Endothelial cell (in vitro differentiated cells): Measurements from ENCODE around the gene KIAA1217. TPM values are rescaled to one million over a fixed set of nuclear protein-coding genes. Genes with fewer than 3 reads are reported as not detected.

Experiments used
- DNase-seq: peaks from one replicate; pipeline ENCODE4 v3.0.0; 2021; ENCODE audit warnings: low spot score
- H3K27ac Mint-ChIP-seq: one replicate; pipeline ENCODE4 v1.8.0; 2021; ENCODE audit warnings: mixed read lengths, inconsistent platforms; ENCODE audit not compliant: unreplicated experiment
- H3K27me3 Mint-ChIP-seq: one replicate; pipeline ENCODE4 v1.8.0; 2021; ENCODE audit warnings: mild to moderate bottlenecking, moderate library complexity, mixed read lengths, inconsistent platforms; ENCODE audit not compliant: unreplicated experiment
- H3K36me3 Mint-ChIP-seq: one replicate; pipeline ENCODE4 v1.8.0; 2021; ENCODE audit warnings: mild to moderate bottlenecking, low read depth, mixed read lengths, inconsistent platforms; ENCODE audit not compliant: unreplicated experiment
- H3K4me1 Mint-ChIP-seq: one replicate; pipeline ENCODE4 v1.8.0; 2021; ENCODE audit warnings: mild to moderate bottlenecking, mixed read lengths, inconsistent platforms; ENCODE audit not compliant: unreplicated experiment
- H3K4me3 Mint-ChIP-seq: one replicate; pipeline ENCODE4 v1.8.0; 2021; ENCODE audit warnings: mild to moderate bottlenecking, mixed read lengths, inconsistent platforms; ENCODE audit not compliant: unreplicated experiment
- H3K9me3 Mint-ChIP-seq: one replicate; pipeline ENCODE4 v1.8.0; 2021; ENCODE audit warnings: mixed read lengths, inconsistent platforms; ENCODE audit not compliant: unreplicated experiment
- total RNA-seq: library from RNA; stranded (reverse); fragmentation: NEBNext Ultra II Directional; extraction: Animal tissue kit (Norgen Biotek cat#: 25700); gene quantifications from one replicate; pipeline ENCODE4 v1.2.1, GENCODE V29; 2021; ENCODE audit not compliant: unreplicated experiment
- TF ChIP-seq, protein P1 (sequence below): fragments of 200-600 bp; sonication (generic); IDR thresholded peaks from one replicate; pipeline ENCODE4 v1.5.0; 2021; ENCODE audit warnings: antibody characterized with exemption; ENCODE audit not compliant: unreplicated experiment

The KIAA1217 gene
- total RNA-seq, 1 donor from 2014 or later, result 70.8 TPM

DNA sequence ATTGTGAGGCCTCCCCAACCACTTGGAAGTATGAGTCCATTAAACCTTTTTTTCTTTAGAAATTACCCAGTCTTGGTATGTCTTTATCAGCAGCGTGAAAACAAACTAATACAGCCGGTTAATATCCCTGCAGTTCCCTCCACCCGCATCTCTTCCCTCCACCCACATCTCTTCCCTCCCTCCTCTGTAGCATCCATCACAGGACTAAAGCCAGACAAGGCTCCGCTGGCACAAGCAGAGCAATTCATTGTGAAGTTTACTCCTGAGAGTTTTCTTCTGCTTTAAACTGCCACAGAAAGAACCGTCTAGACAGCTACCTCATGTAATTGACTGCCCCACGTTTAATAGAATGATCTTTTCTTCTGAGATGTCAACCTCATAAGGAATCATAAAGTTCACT is 131.5 kb downstream of the KIAA1217 start:
- no peak overlapping the region for H3K27ac Mint-ChIP-seq
- H3K27me3 Mint-ChIP-seq, result no peaks in the 10 kb centered on the region
- H3K4me1 Mint-ChIP-seq, result peaks cover 6% of the 10 kb centered on the region
- TF ChIP-seq, protein P1, sequence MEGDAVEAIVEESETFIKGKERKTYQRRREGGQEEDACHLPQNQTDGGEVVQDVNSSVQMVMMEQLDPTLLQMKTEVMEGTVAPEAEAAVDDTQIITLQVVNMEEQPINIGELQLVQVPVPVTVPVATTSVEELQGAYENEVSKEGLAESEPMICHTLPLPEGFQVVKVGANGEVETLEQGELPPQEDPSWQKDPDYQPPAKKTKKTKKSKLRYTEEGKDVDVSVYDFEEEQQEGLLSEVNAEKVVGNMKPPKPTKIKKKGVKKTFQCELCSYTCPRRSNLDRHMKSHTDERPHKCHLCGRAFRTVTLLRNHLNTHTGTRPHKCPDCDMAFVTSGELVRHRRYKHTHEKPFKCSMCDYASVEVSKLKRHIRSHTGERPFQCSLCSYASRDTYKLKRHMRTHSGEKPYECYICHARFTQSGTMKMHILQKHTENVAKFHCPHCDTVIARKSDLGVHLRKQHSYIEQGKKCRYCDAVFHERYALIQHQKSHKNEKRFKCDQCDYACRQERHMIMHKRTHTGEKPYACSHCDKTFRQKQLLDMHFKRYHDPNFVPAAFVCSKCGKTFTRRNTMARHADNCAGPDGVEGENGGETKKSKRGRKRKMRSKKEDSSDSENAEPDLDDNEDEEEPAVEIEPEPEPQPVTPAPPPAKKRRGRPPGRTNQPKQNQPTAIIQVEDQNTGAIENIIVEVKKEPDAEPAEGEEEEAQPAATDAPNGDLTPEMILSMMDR, result no peak
- no peak for DNase-seq
- H3K36me3 Mint-ChIP-seq, result peaks cover 15% of the 10 kb centered on the region
- H3K4me3 Mint-ChIP-seq, result no peak overlapping the region
- H3K9me3 Mint-ChIP-seq, result no peaks in the 10 kb centered on the region

DNA sequence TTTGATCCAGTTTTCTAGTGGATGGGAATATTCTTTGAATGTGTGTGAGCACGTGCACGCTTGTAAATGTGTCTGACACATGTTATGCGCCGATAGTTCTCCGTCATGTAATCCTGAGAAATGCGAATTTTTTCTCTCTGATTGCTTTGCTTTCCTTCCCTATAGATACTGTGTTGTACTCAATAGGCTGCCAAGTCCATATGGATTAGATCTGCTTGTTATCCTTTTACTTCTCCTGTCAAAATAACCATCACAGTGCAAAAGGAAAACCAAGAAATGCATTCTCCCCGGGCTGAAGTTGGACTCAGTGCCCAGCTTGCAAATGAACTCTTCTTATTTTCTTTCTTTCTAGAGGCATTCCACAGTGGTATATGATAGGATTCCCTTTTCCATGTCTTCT is 131.9 kb downstream of the KIAA1217 start:
- no peak overlapping the region for H3K27ac Mint-ChIP-seq
- H3K27me3 Mint-ChIP-seq, result no peaks in the 10 kb centered on the region
- DNase-seq, result no peak
- TF ChIP-seq, protein P1, result no peak
- H3K4me3 Mint-ChIP-seq, result no peak overlapping the region
- peaks cover 6% of the 10 kb centered on the region for H3K4me1 Mint-ChIP-seq
- H3K36me3 Mint-ChIP-seq, result peaks cover 15% of the 10 kb centered on the region
- no peaks in the 10 kb centered on the region for H3K9me3 Mint-ChIP-seq

DNA sequence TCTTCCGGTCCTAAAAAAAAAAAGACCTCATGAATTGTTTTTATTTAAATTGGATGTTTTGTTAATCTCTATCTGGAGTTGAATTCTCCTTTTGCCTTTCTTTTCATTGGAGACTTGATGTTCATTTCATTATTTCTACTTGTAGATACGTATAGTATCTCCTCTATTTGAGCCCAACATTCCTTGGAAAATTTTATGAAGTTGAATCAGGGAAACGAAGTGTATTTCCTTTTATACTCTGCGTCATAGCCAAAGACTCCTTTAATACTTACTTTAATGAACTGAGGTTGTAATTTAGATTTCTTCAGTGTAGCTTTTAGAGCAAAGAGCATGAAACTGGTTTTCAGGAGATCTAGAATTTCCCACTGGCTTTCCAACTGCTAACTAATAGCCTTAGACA is 132.4 kb downstream of the KIAA1217 start:
- H3K9me3 Mint-ChIP-seq, result no peaks in the 10 kb centered on the region

DNA sequence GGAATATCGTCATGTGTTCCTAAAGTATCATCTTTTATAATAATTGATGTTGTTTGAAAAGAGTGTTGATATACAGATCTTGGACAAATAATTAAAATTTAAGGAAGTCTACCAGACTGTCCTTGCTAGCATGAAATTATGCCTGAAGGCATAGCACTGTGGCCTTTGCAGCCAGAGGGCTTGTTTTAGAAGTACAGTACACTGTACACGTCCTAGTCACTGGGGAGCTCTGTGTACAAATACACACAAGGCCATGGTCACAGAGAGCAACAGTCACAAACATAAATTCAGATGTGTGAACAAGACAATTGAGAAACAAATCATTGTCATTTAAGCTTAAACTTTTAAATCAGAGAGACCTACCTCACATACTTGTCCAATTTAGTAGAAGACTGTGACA is 133.0 kb downstream of the KIAA1217 start:
- Mint-ChIP-seq H3K4me1 (peaks cover 7% of the 10 kb centered on the region), H3K27ac (no peak overlapping the region), H3K9me3 (no peaks in the 10 kb centered on the region), H3K27me3 (no peaks in the 10 kb centered on the region), H3K36me3 (peaks cover 10% of the 10 kb centered on the region), H3K4me3 (no peak overlapping the region)
- no peak for DNase-seq
- TF ChIP-seq, protein P1, result no peak

More for the DNA sequence above, 132.4 kb downstream of the KIAA1217 start:
- TF ChIP-seq, protein P1, result no peak
- no peak overlapping the region for H3K27ac Mint-ChIP-seq
- no peak for DNase-seq
- no peaks in the 10 kb centered on the region for H3K27me3 Mint-ChIP-seq
- H3K4me1 Mint-ChIP-seq, result peaks cover 6% of the 10 kb centered on the region
- H3K36me3 Mint-ChIP-seq, result peaks cover 14% of the 10 kb centered on the region
- H3K4me3 Mint-ChIP-seq, result no peak overlapping the region

DNA sequence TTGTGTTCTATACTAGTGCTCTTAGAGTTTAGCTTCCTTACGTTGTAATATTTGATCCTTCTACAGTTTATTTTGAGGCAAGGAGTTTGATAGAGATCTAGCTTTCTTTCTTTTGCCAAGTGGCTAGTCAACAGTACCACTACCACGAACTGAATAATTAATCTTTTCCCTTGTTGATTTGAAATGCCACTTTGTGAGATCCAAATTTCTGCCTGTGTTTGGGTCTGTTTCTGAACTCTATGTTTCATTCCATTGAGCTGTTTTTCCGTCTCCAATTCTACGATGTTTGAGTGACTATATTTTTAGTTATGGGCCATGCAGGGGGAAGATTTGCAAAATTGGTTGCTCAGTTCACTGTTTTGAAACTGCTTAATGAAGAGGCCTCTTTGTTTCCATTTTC is 134.7 kb downstream of the KIAA1217 start:
- Mint-ChIP-seq H3K27ac (no peak overlapping the region), H3K27me3 (no peaks in the 10 kb centered on the region), H3K4me3 (no peak overlapping the region), H3K9me3 (no peaks in the 10 kb centered on the region), H3K4me1 (peaks cover 13% of the 10 kb centered on the region), H3K36me3 (peaks cover 10% of the 10 kb centered on the region)
- TF ChIP-seq, protein P1, result no peak
- DNase-seq, result no peak
